Measurements from ENCODE around the gene FICD. TPM values are rescaled to one million over a fixed set of nuclear protein-coding genes. Genes with fewer than 3 reads are reported as not detected.
A peak's percentile ranks its signal among the peaks of the same experiment; 100 is the strongest.

FICD gene
- total RNA-seq, 4 donors from 2014 or later = 1.6 to 4.0 (median 2.1) TPM

- no peaks in the 10 kb centered on the region for H3K36me3 ChIP-seq
Measured at GRCh38 chr12:108491256-108491655, 23.8 kb upstream of the FICD start.

GRCh38 chr12:108495054-108495453, 20.0 kb upstream of the FICD start:
- H3K36me3 ChIP-seq = no peaks in the 10 kb centered on the region
- peaks cover 0 to 57% (median 0%) of the 10 kb centered on the region in 4 donors for H3K27me3 ChIP-seq
- TF ChIP-seq POLR2A (IDR thresholded peaks at IDR 0.05) (no peak), CTCF (IDR thresholded peaks at IDR 0.05) (peak in 4 of 6 experiments; percentile 32 to 48 (median 33))
- H3K9me3 ChIP-seq = no peaks in the 10 kb centered on the region
- H3K27ac ChIP-seq = no peak overlapping the region
- WGBS, 2 donors = 38 to 63% methylated on average over 1 of the region's 1 CpG
- intact Hi-C loops (cut with DNase I) = no loop called here
- no peak overlapping the region for H3K4me3 ChIP-seq
- DNase-seq = no peak
- H3K4me1 ChIP-seq = no peaks in the 10 kb centered on the region

More at GRCh38 chr12:108491256-108491655, 23.8 kb upstream of the FICD start:
- WGBS, 2 donors = 55 to 56% methylated on average over 2 of the region's 2 CpGs
- no peak for DNase-seq
- Histone ChIP-seq H3K9me3 (peaks cover 0 to 11% (median 0%) of the 10 kb centered on the region in 3 donors), H3K27ac (no peak overlapping the region), H3K4me1 (no peaks in the 10 kb centered on the region), H3K4me3 (no peak overlapping the region), H3K27me3 (peaks cover 0 to 36% (median 0%) of the 10 kb centered on the region in 4 donors)
- intact Hi-C loops (cut with DNase I) = no loop called here
- TF ChIP-seq POLR2A (IDR thresholded peaks at IDR 0.05) (no peak), CTCF (IDR thresholded peaks at IDR 0.05) (no peak)

- Histone ChIP-seq H3K4me3 (no peak overlapping the region), H3K27me3 (peaks cover 0 to 57% (median 0%) of the 10 kb centered on the region in 4 donors), H3K27ac (no peak overlapping the region), H3K36me3 (no peaks in the 10 kb centered on the region), H3K9me3 (no peaks in the 10 kb centered on the region), H3K4me1 (no peaks in the 10 kb centered on the region)
- TF ChIP-seq POLR2A (IDR thresholded peaks at IDR 0.05) (no peak), CTCF (IDR thresholded peaks at IDR 0.05) (no peak)
- 51 to 60% methylated on average over 9 to 11 of the region's 11 CpGs for WGBS, 2 donors
- intact Hi-C loops (cut with DNase I) = no loop called here
- no peak for DNase-seq
Measured at GRCh38 chr12:108495823-108496579, 19.1 kb upstream of the FICD start.

- peaks cover 0 to 57% (median 0%) of the 10 kb centered on the region in 4 donors for H3K27me3 ChIP-seq
- H3K4me1 ChIP-seq = no peaks in the 10 kb centered on the region
- TF ChIP-seq CTCF (IDR thresholded peaks at IDR 0.05) (no peak), POLR2A (IDR thresholded peaks at IDR 0.05) (no peak)
- H3K9me3 ChIP-seq = peaks cover 0 to 9% (median 5%) of the 10 kb centered on the region in 3 donors
- intact Hi-C loops (cut with DNase I) = no loop called here
- no peak overlapping the region for H3K27ac ChIP-seq
- no peak overlapping the region for H3K4me3 ChIP-seq
- WGBS, 2 donors = 79 to 80% methylated on average over 11 of the region's 11 CpGs
- DNase-seq = no peak
- H3K36me3 ChIP-seq = no peaks in the 10 kb centered on the region
Measured at GRCh38 chr12:108498136-108498535, 16.9 kb upstream of the FICD start.

- no peak overlapping the region for H3K4me3 ChIP-seq
- 62 to 71% methylated on average over 2 of the region's 2 CpGs for WGBS, 2 donors
- no peak for DNase-seq
- no peaks in the 10 kb centered on the region for H3K4me1 ChIP-seq
- TF ChIP-seq POLR2A (IDR thresholded peaks at IDR 0.05) (no peak), CTCF (IDR thresholded peaks at IDR 0.05) (no peak)
- H3K9me3 ChIP-seq = peaks cover 0 to 9% (median 7%) of the 10 kb centered on the region in 3 donors
- intact Hi-C loops (cut with DNase I) = no loop called here
- H3K27me3 ChIP-seq = peaks cover 0 to 42% (median 0%) of the 10 kb centered on the region in 4 donors
- H3K36me3 ChIP-seq = no peaks in the 10 kb centered on the region
- H3K27ac ChIP-seq = no peak overlapping the region
Measured at GRCh38 chr12:108502922-108503321, 12.2 kb upstream of the FICD start.
